ENCODE measurements around the gene ZNF280C.

The ZNF280C gene

GRCh38 chrX:130165703-130166502 is 102.8 kb downstream of the ZNF280C start, which contains the start of gene AIFM1:
Gene AIFM1 (minus strand): TSS chrX:130165841. CDS start chrX:130165656, 185 bp downstream.
- TF ChIP-seq CTCF (conservative IDR thresholded peaks at IDR 0.05) (no peak), ZFX (IDR thresholded peaks at IDR 0.05) (no peak)
- H3K27ac ChIP-seq, result peak within 1 kb of the TSS; percentile 93

GRCh38 chrX:130165181-130165702 is 103.5 kb downstream of the ZNF280C start:
- TF ChIP-seq ZFX (IDR thresholded peaks at IDR 0.05), result peak; percentile 55
- TF ChIP-seq CTCF (conservative IDR thresholded peaks at IDR 0.05), result no peak
- peak overlapping the region; percentile 93 for H3K27ac ChIP-seq

GRCh38 chrX:130163398-130163797 is 105.3 kb downstream of the ZNF280C start:
- no peak for TF ChIP-seq ZFX (IDR thresholded peaks at IDR 0.05)
- TF ChIP-seq CTCF (conservative IDR thresholded peaks at IDR 0.05), result no peak
- no peak overlapping the region for H3K27ac ChIP-seq

- no peak overlapping the region for H3K27ac ChIP-seq
- no peak for TF ChIP-seq CTCF (conservative IDR thresholded peaks at IDR 0.05)
- TF ChIP-seq ZFX (IDR thresholded peaks at IDR 0.05), result no peak
Observed at GRCh38 chrX:130162094-130162735, 106.5 kb downstream of the ZNF280C start.

GRCh38 chrX:130159776-130160175 is 108.9 kb downstream of the ZNF280C start:
- H3K27ac ChIP-seq, result no peak overlapping the region
- TF ChIP-seq ZFX (IDR thresholded peaks at IDR 0.05), result no peak
- TF ChIP-seq CTCF (conservative IDR thresholded peaks at IDR 0.05), result no peak

GRCh38 chrX:130158311-130158710 is 110.4 kb downstream of the ZNF280C start:
- TF ChIP-seq CTCF (conservative IDR thresholded peaks at IDR 0.05) (no peak), ZFX (IDR thresholded peaks at IDR 0.05) (no peak)
- no peak overlapping the region for H3K27ac ChIP-seq

GRCh38 chrX:130155564-130155963 is 113.1 kb downstream of the ZNF280C start:
- TF ChIP-seq ZFX (IDR thresholded peaks at IDR 0.05), result no peak
- TF ChIP-seq CTCF (conservative IDR thresholded peaks at IDR 0.05), result no peak

More at GRCh38 chrX:130155564-130155963, 113.1 kb downstream of the ZNF280C start:
- H3K27ac ChIP-seq, result no peak overlapping the region
